Caco-2 (cell line): ENCODE data around the gene CCDC97. TPM values are rescaled to one million over a fixed set of nuclear protein-coding genes. Genes with fewer than 3 reads are reported as not detected.

Source experiments
- BruUV-seq: library from RNA; stranded (reverse); fragments of 400-500 nt; replicated peaks from 2 replicates; lab custom pipeline; 2021; lab: Mats Ljungman, UMichigan
- CTCF ChIA-PET: fragments of 300-600 bp; sonication (Branson Sonifier 250); formaldehyde crosslinking; loops from one replicate; lab custom pipeline; 2022; ENCODE audit warnings: antibody characterized with exemption; lab: Charles Lee
- POLR2A ChIA-PET: fragments of 300-600 bp; sonication (Branson Sonifier 250); formaldehyde crosslinking; loops from one replicate; lab custom pipeline; 2022; ENCODE audit warnings: antibody characterized with exemption; lab: Charles Lee
- DNase-seq, 2 experiments: peaks; one replicate each; pipeline versions ENCODE4 v3.0.0 to v3.0.0-alpha.2; 2020 to 2022
- H3K27me3 ChIP-seq: replicated peaks from 2 replicates; pipeline ENCODE4 v1.6.0; 2011; ENCODE audit warnings: low read length; ENCODE audit not compliant: control insufficient read depth, insufficient read depth
- H3K36me3 ChIP-seq: 2 replicates; pipeline ENCODE4 v1.5.1; 2011; ENCODE audit warnings: low read length; ENCODE audit not compliant: control insufficient read depth, insufficient read depth
- H3K4me1 ChIP-seq: fragments of 250-450 bp; sonication (Bioruptor Pico); 2 replicates; pipeline ENCODE4 v1.5.1; 2020; ENCODE audit warnings: mild to moderate bottlenecking
- H3K4me3 ChIP-seq: 2 replicates; pipeline ENCODE4 v1.5.1; 2011; ENCODE audit warnings: low read depth, mild to moderate bottlenecking, control low read depth, low read length
- H3K9me3 ChIP-seq: fragments of 250-450 bp; sonication (Bioruptor Pico); 2 replicates; pipeline ENCODE4 v1.5.1; 2020; ENCODE audit warnings: mild to moderate bottlenecking, moderate library complexity
- H3K27ac Mint-ChIP-seq: one replicate; pipeline ENCODE4 v1.8.0; 2022; ENCODE audit warnings: mixed read lengths; ENCODE audit not compliant: unreplicated experiment
- H3K27me3 Mint-ChIP-seq: one replicate; pipeline ENCODE4 v1.8.0; 2022; ENCODE audit warnings: mixed read lengths; ENCODE audit not compliant: insufficient read depth, unreplicated experiment
- H3K36me3 Mint-ChIP-seq: one replicate; pipeline ENCODE4 v1.8.0; 2022; ENCODE audit warnings: mild to moderate bottlenecking, mixed read lengths; ENCODE audit not compliant: insufficient read depth, unreplicated experiment
- H3K4me1 Mint-ChIP-seq: one replicate; pipeline ENCODE4 v1.8.0; 2022; ENCODE audit warnings: low read depth, mixed read lengths; ENCODE audit not compliant: unreplicated experiment
- H3K4me3 Mint-ChIP-seq: one replicate; pipeline ENCODE4 v1.8.0; 2022; ENCODE audit warnings: mild to moderate bottlenecking, moderate library complexity, mixed read lengths; ENCODE audit not compliant: unreplicated experiment
- H3K9me3 Mint-ChIP-seq: one replicate; pipeline ENCODE4 v1.8.0; 2022; ENCODE audit warnings: mixed read lengths; ENCODE audit not compliant: unreplicated experiment
- intact Hi-C: fragments of 100-400 bp; cut with micrococcal nuclease; formaldehyde crosslinking; loops from one replicate; pipeline ENCODE4 v1.10.0; 2022; ENCODE audit not compliant: unreplicated experiment
- total RNA-seq: library from RNA; stranded (reverse); gene quantifications from 2 replicates; pipeline ENCODE4 v1.2.3, GENCODE V29; 2022
- TF ChIP-seq, protein P1 (sequence below), 2 experiments: fragments of 200-600 bp in 1 of 2; IDR thresholded peaks; 1 replicate in 1 of 2; 2 replicates in 1 of 2; pipeline versions ENCODE4 v1.5.1 to v1.8.0; 2011 to 2022; ENCODE audit warnings: antibody characterized with exemption in 1 of 2, control low read depth in 1 of 2, inconsistent platforms in 1 of 2, low read depth in 1 of 2, low read length in 1 of 2, mild to moderate bottlenecking in 1 of 2, moderate library complexity in 1 of 2; ENCODE audit not compliant: insufficient read depth in 1 of 2, severe bottlenecking in 1 of 2, unreplicated experiment in 1 of 2

The CCDC97 gene
- total RNA-seq, 1 experiment from 2014 or later: 47.1 TPM

DNA sequence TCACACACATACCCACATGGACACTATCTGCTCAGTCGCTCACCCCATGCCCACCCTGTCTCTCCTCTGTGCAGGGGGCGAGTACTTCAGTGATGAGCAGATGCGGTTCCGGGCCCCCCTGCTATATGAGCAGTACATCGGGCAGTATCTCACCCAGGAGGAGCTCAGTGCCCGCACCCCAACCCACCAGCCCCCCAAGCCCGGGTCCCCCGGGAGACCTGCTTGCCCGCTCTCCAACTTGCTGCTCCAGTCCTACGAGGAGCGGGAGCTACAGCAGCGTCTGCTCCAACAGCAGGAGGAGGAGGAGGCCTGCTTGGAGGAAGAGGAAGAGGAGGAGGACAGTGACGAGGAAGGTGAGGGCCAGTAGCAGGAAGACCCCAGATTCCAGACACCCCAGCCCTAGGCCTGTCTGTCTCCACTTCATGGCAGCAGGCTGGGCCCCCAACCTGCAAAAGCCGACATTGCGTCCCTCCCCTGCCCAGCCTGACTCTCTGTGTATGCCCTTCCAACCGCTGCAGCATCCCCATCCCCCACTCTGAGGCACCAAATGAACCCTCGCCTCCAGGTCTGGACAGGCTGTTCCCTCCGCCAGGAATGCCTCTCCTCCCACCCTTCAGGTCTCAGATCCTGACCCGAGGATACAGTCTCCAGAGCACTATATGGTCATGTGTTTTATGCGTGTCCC is 9.7 kb downstream of the CCDC97 start:
- Mint-ChIP-seq H3K4me1 (peaks cover 13% of the 10 kb centered on the region), H3K4me3 (no peak overlapping the region), H3K27ac (no peak overlapping the region), H3K36me3 (peaks cover 56% of the 10 kb centered on the region), H3K27me3 (no peaks in the 10 kb centered on the region), H3K9me3 (no peaks in the 10 kb centered on the region)
- no peak for DNase-seq
- no TSS peak for BruUV-seq
- Histone ChIP-seq H3K9me3 (no peaks in the 10 kb centered on the region), H3K4me3 (no peak overlapping the region), H3K4me1 (peaks cover 26% of the 10 kb centered on the region), H3K27me3 (no peaks in the 10 kb centered on the region), H3K36me3 (peaks cover 7% of the 10 kb centered on the region)
- ChIA-PET CTCF (no interaction called here), POLR2A (no interaction called here)
- intact Hi-C loops: no loop called here
- TF ChIP-seq, protein P1, sequence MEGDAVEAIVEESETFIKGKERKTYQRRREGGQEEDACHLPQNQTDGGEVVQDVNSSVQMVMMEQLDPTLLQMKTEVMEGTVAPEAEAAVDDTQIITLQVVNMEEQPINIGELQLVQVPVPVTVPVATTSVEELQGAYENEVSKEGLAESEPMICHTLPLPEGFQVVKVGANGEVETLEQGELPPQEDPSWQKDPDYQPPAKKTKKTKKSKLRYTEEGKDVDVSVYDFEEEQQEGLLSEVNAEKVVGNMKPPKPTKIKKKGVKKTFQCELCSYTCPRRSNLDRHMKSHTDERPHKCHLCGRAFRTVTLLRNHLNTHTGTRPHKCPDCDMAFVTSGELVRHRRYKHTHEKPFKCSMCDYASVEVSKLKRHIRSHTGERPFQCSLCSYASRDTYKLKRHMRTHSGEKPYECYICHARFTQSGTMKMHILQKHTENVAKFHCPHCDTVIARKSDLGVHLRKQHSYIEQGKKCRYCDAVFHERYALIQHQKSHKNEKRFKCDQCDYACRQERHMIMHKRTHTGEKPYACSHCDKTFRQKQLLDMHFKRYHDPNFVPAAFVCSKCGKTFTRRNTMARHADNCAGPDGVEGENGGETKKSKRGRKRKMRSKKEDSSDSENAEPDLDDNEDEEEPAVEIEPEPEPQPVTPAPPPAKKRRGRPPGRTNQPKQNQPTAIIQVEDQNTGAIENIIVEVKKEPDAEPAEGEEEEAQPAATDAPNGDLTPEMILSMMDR (IDR thresholded peaks at IDR 0.05; ENCODE audit: insufficient read depth in 1 of 2, low read depth in 1 of 2, low read length in 1 of 2, severe bottlenecking in 1 of 2, unreplicated experiment in 1 of 2): no peak

DNA sequence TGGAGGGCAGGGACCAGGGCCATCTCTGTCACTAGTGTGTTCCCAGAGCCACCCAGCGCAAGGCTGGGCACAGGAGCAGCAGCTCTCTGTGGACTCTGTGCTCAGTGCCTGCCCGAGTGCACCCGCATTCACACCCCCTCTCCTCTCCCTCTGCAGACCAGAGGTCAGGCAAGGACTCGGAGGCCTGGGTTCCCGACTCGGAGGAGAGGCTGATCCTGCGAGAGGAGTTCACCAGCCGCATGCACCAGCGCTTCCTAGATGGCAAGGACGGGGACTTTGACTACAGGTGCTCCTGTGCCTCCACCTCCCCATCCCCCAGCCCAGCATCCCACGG is 10.2 kb downstream of the CCDC97 start:
- no peaks in the 10 kb centered on the region for H3K9me3 Mint-ChIP-seq
- Histone ChIP-seq H3K4me1 (peaks cover 31% of the 10 kb centered on the region), H3K9me3 (no peaks in the 10 kb centered on the region), H3K27me3 (no peaks in the 10 kb centered on the region), H3K36me3 (peaks cover 7% of the 10 kb centered on the region), H3K4me3 (no peak overlapping the region)
- no peak overlapping the region for H3K27ac Mint-ChIP-seq
- no peak for DNase-seq
- intact Hi-C loops: no loop called here
- TF ChIP-seq, protein P1 (IDR thresholded peaks at IDR 0.05; ENCODE audit: insufficient read depth in 1 of 2, low read depth in 1 of 2, low read length in 1 of 2, severe bottlenecking in 1 of 2, unreplicated experiment in 1 of 2): no peak
- CTCF ChIA-PET: no interaction called here
- BruUV-seq: no TSS peak
- POLR2A ChIA-PET: no interaction called here
- H3K4me1 Mint-ChIP-seq: peaks cover 18% of the 10 kb centered on the region
- peaks cover 60% of the 10 kb centered on the region for H3K36me3 Mint-ChIP-seq
- no peaks in the 10 kb centered on the region for H3K27me3 Mint-ChIP-seq
- H3K4me3 Mint-ChIP-seq: no peak overlapping the region

DNA sequence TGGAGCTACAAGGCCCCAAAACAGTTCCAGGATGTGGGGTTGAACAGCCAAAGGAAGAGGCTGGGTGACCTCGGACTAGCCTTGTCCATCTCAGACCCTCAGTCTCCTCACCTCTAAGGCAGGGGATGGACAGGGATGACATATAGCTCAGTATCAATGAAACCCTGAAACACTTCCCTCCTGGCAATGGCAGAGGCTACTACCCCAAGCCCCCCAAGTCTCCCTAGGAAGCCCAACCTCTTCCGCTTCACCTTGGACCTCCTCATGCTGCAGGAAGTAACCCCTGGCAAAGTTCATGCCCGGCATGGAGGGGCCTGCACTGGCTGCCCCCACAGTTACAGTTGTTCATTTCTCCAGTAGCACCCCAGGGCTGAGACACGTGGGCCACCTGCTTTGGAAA is 10.6 kb downstream of the CCDC97 start:
- TF ChIP-seq, protein P1 (IDR thresholded peaks at IDR 0.05; ENCODE audit: insufficient read depth in 1 of 2, low read depth in 1 of 2, low read length in 1 of 2, severe bottlenecking in 1 of 2, unreplicated experiment in 1 of 2): no peak
- no peaks in the 10 kb centered on the region for H3K27me3 ChIP-seq
- peaks cover 34% of the 10 kb centered on the region for H3K4me1 ChIP-seq
- H3K4me3 ChIP-seq: no peak overlapping the region
- intact Hi-C loops: no loop called here
- no peak overlapping the region for H3K4me3 Mint-ChIP-seq
- ChIA-PET CTCF (interaction anchor here (1.7 kb wide), 1 partner anchor 32 kb away, joined by 5 read pairs; no protein-coding TSS in a partner anchor), POLR2A (no interaction called here)
- no peaks in the 10 kb centered on the region for H3K9me3 Mint-ChIP-seq
- H3K4me1 Mint-ChIP-seq: peaks cover 22% of the 10 kb centered on the region
- peaks cover 64% of the 10 kb centered on the region for H3K36me3 Mint-ChIP-seq
- no peak for DNase-seq
- BruUV-seq: no TSS peak
- peaks cover 7% of the 10 kb centered on the region for H3K36me3 ChIP-seq
- H3K27ac Mint-ChIP-seq: no peak overlapping the region
- no peaks in the 10 kb centered on the region for H3K27me3 Mint-ChIP-seq
- no peaks in the 10 kb centered on the region for H3K9me3 ChIP-seq
